Measurements from ENCODE around the gene ERICH3.
"Not testable (repeated sequence)": the region's sequence is repeated elsewhere in the genome, so short reads cannot be mapped to it uniquely, and the experiment has no call there.

The ERICH3 gene

GRCh38 chr1:74679811-74680210 lies 6.2 kb upstream of the ERICH3 start:
- no peak for DNase-seq (ENCODE audit: low read depth in 1 of 2, low spot score in 1 of 2)
- Histone ChIP-seq H3K27me3 (ENCODE audit: insufficient read depth, poor library complexity, severe bottlenecking) (no peaks in the 10 kb centered on the region), H3K4me3 (replicated peaks; ENCODE audit: insufficient read depth, low read length) (no peak overlapping the region), H3K27ac (replicated peaks) (no peak overlapping the region)
- TF ChIP-seq POLR2AphosphoS5 (IDR thresholded peaks at IDR 0.05; ENCODE audit: low read depth): no peak
- TF ChIP-seq GABPA (IDR thresholded peaks at IDR 0.05; ENCODE audit: low read depth): no peak

- DNase-seq (ENCODE audit: low read depth in 1 of 2, low spot score in 1 of 2): no peak
- no peak overlapping the region for H3K27ac ChIP-seq (replicated peaks)
- H3K4me3 ChIP-seq (replicated peaks; ENCODE audit: insufficient read depth, low read length): no peak overlapping the region
- no peak for TF ChIP-seq SPI1 (IDR thresholded peaks at IDR 0.05; ENCODE audit: borderline replicate concordance, low read depth)
- TF ChIP-seq GABPA (IDR thresholded peaks at IDR 0.05; ENCODE audit: low read depth): no peak
- TF ChIP-seq POLR2AphosphoS5 (IDR thresholded peaks at IDR 0.05; ENCODE audit: low read depth): no peak
- TF ChIP-seq REST (IDR thresholded peaks at IDR 0.05; ENCODE audit: insufficient replicate concordance, low read depth): no peak
- TF ChIP-seq CTCF (IDR thresholded peaks at IDR 0.05; ENCODE audit: insufficient read depth, low read length): no peak
- peaks cover 8% of the 10 kb centered on the region for H3K27me3 ChIP-seq (ENCODE audit: insufficient read depth, poor library complexity, severe bottlenecking)
Observed at GRCh38 chr1:74677926-74678325, 4.3 kb upstream of the ERICH3 start.

GRCh38 chr1:74674278-74675048 lies 871 bp upstream of the ERICH3 start:
- no peak for DNase-seq (ENCODE audit: low read depth in 1 of 2, low spot score in 1 of 2)
- Histone ChIP-seq H3K4me3 (replicated peaks; ENCODE audit: insufficient read depth, low read length) (no peak overlapping the region), H3K27ac (replicated peaks) (no peak overlapping the region), H3K27me3 (ENCODE audit: insufficient read depth, poor library complexity, severe bottlenecking) (peaks cover 11% of the 10 kb centered on the region)
- TF ChIP-seq POLR2AphosphoS5 (IDR thresholded peaks at IDR 0.05; ENCODE audit: low read depth): no peak

- not testable (repeated sequence) for H3K27ac ChIP-seq (replicated peaks); H3K4me3 ChIP-seq (replicated peaks; ENCODE audit: insufficient read depth, low read length); DNase-seq (ENCODE audit: low read depth in 1 of 2, low spot score in 1 of 2)
- peaks cover 11% of the 10 kb centered on the region for H3K27me3 ChIP-seq (ENCODE audit: insufficient read depth, poor library complexity, severe bottlenecking)
Observed at GRCh38 chr1:74670866-74671265, 2.7 kb downstream of the ERICH3 start.

GRCh38 chr1:74654708-74655107 lies 18.9 kb downstream of the ERICH3 start:
- Histone ChIP-seq H3K4me3 (replicated peaks; ENCODE audit: insufficient read depth, low read length) (no peak overlapping the region), H3K27me3 (ENCODE audit: insufficient read depth, poor library complexity, severe bottlenecking) (no peaks in the 10 kb centered on the region), H3K27ac (replicated peaks) (no peak overlapping the region)
- TF ChIP-seq POLR2AphosphoS5 (IDR thresholded peaks at IDR 0.05; ENCODE audit: low read depth): no peak
- no peak for TF ChIP-seq SPI1 (IDR thresholded peaks at IDR 0.05; ENCODE audit: borderline replicate concordance, low read depth)
- no peak for TF ChIP-seq CTCF (IDR thresholded peaks at IDR 0.05; ENCODE audit: insufficient read depth, low read length)
- TF ChIP-seq REST (IDR thresholded peaks at IDR 0.05; ENCODE audit: insufficient replicate concordance, low read depth): no peak
- no peak for TF ChIP-seq GABPA (IDR thresholded peaks at IDR 0.05; ENCODE audit: low read depth)
- no peak for DNase-seq (ENCODE audit: low read depth in 1 of 2, low spot score in 1 of 2)
